BJ (cell line): ENCODE results near the gene TMEM39A. TPM values are rescaled to one million over a fixed set of nuclear protein-coding genes. Genes with fewer than 3 reads are reported as not detected.
A peak's percentile ranks its signal among the peaks of the same experiment; 100 is the strongest.

Experiments used
- CTCF ChIA-PET: fragments of 350-600 bp; formaldehyde crosslinking; extraction: SDS; loops from one replicate; lab custom pipeline; 2021; ENCODE audit warnings: antibody characterized with exemption, inconsistent platforms; lab: Yijun Ruan, JAX
- POLR2A ChIA-PET: fragments of 300-600 bp; sonication (Branson Sonifier 250); formaldehyde crosslinking; extraction: SDS; loops from one replicate; lab custom pipeline; 2021; ENCODE audit warnings: antibody characterized with exemption; lab: Charles Lee
- DNase-seq: peaks from one replicate; pipeline ENCODE4 v3.0.0-alpha.2; 2011; ENCODE audit warnings: low read depth
- H3K27me3 ChIP-seq: 2 replicates; pipeline ENCODE4 v1.6.0; 2011; ENCODE audit warnings: low read length; ENCODE audit not compliant: control insufficient read depth, insufficient read depth
- H3K36me3 ChIP-seq: 2 replicates; pipeline ENCODE4 v1.5.1; 2011; ENCODE audit warnings: low read length; ENCODE audit not compliant: control insufficient read depth, insufficient read depth
- H3K4me3 ChIP-seq: 2 replicates; pipeline ENCODE4 v1.5.1; 2011; ENCODE audit warnings: low read depth, mild to moderate bottlenecking, control low read depth, low read length
- CTCF ChIP-seq: IDR thresholded peaks from 2 replicates; pipeline ENCODE4 v1.5.1; 2011; ENCODE audit warnings: low read depth, mild to moderate bottlenecking, control low read depth, inconsistent platforms, low read length, moderate library complexity; ENCODE audit not compliant: insufficient read depth
- polyA plus RNA-seq: library from polyadenylated mRNA; depleted of rRNA; stranded (reverse); fragments of >200 nt; gene quantifications from 2 replicates; pipeline ENCODE4 v1.2.3, GENCODE V29; 2011

Gene TMEM39A
- polyA plus RNA-seq, 1 experiment, result 34.4 TPM

- no peak for TF ChIP-seq CTCF
- ChIA-PET CTCF (no interaction called here), POLR2A (no interaction called here)
- no peak for DNase-seq
- H3K36me3 ChIP-seq, result no peaks in the 10 kb centered on the region; the same call in 1 of the 2 replicates
- H3K27me3 ChIP-seq, result no peaks in the 10 kb centered on the region
- H3K4me3 ChIP-seq, result no peak overlapping the region
These were observed 43.2 kb upstream of the TMEM39A start for GRCh38 chr3:119506631-119507030.

- Histone ChIP-seq H3K4me3 (no peak overlapping the region), H3K27me3 (no peaks in the 10 kb centered on the region), H3K36me3 (no peaks in the 10 kb centered on the region)
- ChIA-PET CTCF (no interaction called here), POLR2A (no interaction called here)
- no peak for TF ChIP-seq CTCF
- DNase-seq, result no peak
These were observed 37.5 kb upstream of the TMEM39A start for GRCh38 chr3:119500901-119501300.

GRCh38 chr3:119500265-119500664 lies 36.9 kb upstream of the TMEM39A start:
- Histone ChIP-seq H3K27me3 (no peaks in the 10 kb centered on the region), H3K36me3 (no peaks in the 10 kb centered on the region), H3K4me3 (no peak overlapping the region)
- POLR2A ChIA-PET, result no interaction called here
- DNase-seq, result no peak
- no peak for TF ChIP-seq CTCF
- CTCF ChIA-PET, result interaction anchor here (0.7 kb wide), 1 partner anchor 181 kb away, joined by 4 read pairs; no protein-coding TSS in a partner anchor

GRCh38 chr3:119498186-119499011 lies 35.0 kb upstream of the TMEM39A start, which contains the start of gene TIMMDC1:
Gene TIMMDC1, plus strand, starts transcription at chr3:119498547. Its CDS starts 187 bp downstream, at chr3:119498734.
- DNase-seq, result peak; percentile 81
- H3K4me3 ChIP-seq, result peak within 1 kb of the TSS; percentile 85
- POLR2A ChIA-PET, result interaction anchor here (0.6 kb wide), 1 partner anchor 82 kb away, joined by 12 read pairs; no protein-coding TSS in a partner anchor
- H3K36me3 ChIP-seq, result no peaks in the 10 kb centered on the region
- TF ChIP-seq CTCF, result no peak
- CTCF ChIA-PET, result interaction anchor here (0.6 to 1.1 kb wide), 3 partner anchors 60 to 257 kb away, joined by 3 to 5 read pairs (median 3); partner anchors contain the start of gene B4GALT4
- H3K27me3 ChIP-seq, result no peaks in the 10 kb centered on the region

GRCh38 chr3:119497820-119498185 lies 34.4 kb upstream of the TMEM39A start:
- Histone ChIP-seq H3K27me3 (no peaks in the 10 kb centered on the region), H3K36me3 (no peaks in the 10 kb centered on the region), H3K4me3 (peak overlapping the region; percentile 85)
- DNase-seq, result no peak
- ChIA-PET POLR2A (no interaction called here), CTCF (interaction anchor here (0.6 kb wide), 1 partner anchor 61 kb away, joined by 3 read pairs; no protein-coding TSS in a partner anchor)
- no peak for TF ChIP-seq CTCF
